NCI-H2171 (cell line): ENCODE measurements around the gene ORAI2.
"Not testable (repeated sequence)": the region's sequence is repeated elsewhere in the genome, so short reads cannot be mapped to it uniquely, and the experiment has no call there.

Experiments
- DNase-seq: peaks from one replicate; lab custom pipeline; 2025; lab: John Stamatoyannopoulos, UW

ORAI2 gene

DNA sequence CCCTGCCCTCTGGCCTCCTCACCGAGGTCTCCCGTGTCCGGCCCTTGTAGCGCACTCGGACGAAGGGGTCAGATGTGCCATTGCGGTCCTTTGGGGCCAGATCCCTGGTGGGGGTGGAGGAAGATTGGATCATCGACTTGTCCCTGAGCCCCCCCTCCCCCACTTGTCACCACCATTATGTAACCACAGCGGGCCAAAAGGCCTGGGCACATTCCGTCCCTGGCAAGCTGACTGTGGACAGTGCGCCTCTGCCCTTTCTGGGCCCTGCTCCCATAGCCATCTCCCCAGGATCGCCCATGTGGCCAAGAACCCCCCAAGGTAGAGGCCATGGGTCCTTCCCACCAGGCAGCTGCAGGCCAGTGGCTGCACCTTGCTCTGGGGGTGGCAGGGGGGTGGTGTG is 69.8 kb downstream of the ORAI2 start:
- not testable (repeated sequence) for DNase-seq

DNA sequence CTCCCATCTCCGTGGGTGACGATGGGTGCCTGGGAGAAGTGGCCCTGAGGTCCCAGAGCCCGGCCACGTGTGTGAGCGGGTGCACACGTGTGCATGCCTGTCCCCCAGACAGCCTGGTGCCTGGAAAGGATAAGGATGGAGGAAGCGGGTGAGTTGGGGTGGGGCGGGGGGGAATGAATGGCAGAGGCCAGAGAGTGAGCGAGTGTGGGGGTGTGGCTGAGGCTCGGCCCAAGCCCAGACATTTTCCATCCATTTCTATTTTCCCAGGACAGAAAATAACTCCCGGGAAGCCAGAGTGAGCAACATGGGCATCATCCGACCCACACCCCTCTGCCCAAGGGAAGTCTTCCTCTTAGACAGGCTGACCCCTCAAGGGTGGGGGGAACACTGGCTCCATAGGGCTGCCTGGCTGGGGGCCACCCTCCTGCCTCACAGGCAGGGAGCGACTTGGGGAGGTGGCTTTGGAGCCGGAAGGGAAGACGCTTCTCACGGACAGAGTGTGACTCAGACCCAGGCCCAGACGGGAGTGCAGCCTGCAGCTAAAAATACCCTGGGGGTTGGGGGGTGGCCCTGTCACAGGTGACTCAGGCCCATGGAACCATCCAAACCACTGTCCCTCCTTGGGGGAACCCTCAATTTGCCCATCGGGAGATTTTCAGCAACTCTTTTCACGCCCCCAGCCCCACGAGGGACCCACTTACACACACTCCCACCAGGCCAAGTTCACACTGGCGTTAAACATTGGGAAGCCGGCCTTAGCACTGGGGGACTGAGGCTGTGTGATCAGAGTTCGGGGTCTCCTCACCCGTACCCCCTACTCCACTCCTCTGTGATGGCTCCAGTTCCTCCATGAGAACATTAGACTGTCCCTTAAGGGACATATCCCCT is 72.2 kb downstream of the ORAI2 start:
- not testable (repeated sequence) for DNase-seq
